Hematopoietic multipotent progenitor cell treated with erythropoietin and hydrocortisone succinate and interleukin-3 and kit ligand, for 6 days (in vitro differentiated cells): ENCODE measurements around the gene RPS27A.
"Not testable (repeated sequence)": the region's sequence is repeated elsewhere in the genome, so short reads cannot be mapped to it uniquely, and the experiment has no call there.

ENCODE experiments used
- DNase-seq: peaks from one replicate; pipeline ENCODE4 v3.0.0-alpha.2; 2015

The RPS27A gene

DNA sequence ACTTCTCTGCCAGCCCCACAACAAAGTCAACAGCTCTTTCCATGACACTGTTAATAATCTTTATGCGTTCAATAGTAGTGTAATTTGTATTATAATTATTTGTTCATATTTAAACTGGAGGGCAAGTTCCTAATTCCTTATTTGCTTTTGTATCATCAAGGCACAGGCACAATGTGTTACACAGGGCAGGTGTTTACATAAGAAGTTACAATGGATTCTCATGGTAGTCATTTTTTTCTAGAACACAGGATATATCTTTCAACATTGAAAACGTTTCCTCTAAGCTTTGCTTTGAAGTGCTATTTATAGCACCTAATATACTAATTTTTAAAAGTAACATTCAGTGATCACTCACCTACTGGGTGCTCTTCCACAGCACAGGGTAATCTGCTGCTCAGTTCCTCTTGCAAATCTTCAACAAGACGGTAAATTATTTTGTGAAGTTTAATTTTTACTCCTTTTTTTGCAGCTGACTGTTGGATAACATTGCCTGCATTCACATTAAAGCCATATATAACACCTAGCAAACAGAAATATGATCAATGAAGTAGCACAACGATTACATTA, 7.3 kb downstream of the RPS27A start:
- no peak for DNase-seq

DNA sequence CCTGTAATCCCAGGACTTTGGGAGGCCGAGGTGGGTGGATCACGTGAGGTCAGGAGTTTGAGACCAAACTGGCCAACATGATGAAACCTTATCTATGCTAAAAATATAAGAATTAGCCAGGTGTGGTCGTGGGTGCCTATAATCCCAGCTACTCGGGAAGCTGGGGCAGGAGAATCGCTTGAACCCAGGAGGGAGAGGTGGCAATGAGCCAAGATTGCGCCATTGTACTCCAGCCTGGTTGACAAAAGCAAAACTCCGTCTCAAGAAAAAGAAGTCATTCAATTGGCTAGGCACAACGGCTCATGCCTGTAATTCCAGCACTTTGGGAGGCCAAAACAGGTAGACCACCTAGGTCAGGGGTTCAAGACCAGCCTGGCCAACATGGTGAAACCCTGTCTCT, 9.1 kb downstream of the RPS27A start:
- DNase-seq: not testable (repeated sequence)

DNA sequence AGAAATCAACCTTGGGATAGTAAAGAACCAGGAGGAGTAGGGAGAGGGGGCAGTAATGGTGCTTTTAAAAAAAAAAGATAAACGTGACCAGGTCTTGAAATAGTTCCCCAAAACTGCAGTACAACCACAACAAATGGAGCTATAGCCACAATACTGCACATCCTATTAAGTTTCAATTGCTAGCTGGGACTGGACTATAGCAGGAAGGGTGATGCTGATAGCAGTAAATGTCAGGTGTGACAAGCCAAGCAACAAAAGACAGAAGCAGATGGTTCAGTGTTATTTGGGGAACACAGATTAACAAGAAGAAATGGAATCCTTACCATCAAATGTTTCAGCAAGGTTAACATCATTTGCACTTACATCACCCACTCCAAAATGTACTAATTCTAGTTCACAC, 10.1 kb downstream of the RPS27A start:
- no peak for DNase-seq

DNA sequence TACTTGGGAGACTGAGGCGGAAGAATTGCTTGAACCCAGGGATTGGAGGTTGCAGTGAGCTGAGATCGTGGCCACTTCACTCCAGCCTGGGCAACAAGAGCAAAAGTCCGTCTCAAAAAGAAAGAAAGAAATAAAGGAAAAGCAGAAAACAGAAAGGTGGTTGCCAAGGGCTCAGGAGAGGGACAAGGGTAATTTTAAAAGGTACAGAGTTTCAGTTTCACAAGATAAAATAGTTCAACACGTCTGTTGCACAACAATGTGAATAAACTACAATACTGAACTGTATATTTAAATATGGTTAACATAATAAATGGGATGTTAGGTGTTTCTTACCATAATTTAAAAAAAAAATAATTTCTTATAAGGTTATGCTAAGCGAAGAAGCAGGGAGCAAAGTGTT, 12.9 kb downstream of the RPS27A start:
- no peak for DNase-seq

DNA sequence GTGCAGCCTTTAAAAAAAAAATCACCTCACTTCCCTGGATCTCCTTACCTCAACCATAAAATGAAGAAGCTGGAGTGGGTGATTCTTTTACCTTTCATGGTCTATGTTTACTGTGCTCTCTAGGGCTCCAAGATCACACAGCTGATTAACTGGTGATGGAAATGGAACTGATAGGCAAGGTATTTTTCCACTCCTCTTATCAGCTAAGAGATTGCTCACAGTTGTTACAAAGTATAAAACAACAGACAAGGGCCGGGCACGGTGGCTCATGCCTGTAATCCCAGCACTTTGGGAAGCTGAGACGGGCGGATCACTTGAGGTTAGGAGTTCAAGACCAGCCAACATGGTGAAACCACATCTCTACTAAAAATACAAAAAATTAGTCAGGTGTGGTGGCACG, 14.5 kb downstream of the RPS27A start:
- no peak for DNase-seq

DNA sequence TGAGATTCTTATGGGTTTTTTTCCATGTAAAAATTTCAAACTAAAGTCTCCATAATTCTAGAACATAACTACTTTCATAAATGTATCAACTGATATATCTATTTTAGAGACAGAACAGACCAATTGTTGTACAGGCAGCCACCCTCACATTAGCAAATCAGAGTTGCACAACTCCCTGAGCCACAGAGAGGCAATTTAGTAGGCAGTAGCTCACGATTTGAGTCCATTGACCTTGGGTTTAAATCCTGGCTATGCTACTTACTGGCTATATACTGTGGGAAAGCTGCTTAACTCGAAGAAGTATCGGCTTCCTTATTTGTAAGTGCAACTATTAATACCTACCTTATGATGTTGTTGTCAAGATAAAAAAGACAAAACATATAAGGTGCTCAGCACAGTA, 20.3 kb downstream of the RPS27A start:
- DNase-seq: no peak

DNA sequence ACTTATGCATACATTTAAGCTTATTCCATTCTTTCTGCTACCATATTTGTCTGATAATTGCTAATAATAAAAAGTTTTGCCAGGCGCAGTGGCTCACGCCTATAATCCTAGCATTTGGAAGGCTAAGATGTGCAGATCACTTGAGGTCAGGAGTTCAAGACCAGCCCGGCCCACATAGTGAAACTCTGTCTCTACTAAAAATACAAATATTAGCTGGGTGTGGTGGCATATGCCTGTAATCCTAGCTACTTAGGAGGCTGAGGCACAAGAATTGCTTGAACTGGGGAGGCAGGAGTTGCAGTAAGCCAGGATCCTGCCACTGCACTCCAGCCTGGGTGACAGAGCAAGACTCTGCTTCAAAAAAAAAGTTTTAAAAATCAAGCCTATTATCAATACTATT, 27.1 kb downstream of the RPS27A start:
- not testable (repeated sequence) for DNase-seq

DNA sequence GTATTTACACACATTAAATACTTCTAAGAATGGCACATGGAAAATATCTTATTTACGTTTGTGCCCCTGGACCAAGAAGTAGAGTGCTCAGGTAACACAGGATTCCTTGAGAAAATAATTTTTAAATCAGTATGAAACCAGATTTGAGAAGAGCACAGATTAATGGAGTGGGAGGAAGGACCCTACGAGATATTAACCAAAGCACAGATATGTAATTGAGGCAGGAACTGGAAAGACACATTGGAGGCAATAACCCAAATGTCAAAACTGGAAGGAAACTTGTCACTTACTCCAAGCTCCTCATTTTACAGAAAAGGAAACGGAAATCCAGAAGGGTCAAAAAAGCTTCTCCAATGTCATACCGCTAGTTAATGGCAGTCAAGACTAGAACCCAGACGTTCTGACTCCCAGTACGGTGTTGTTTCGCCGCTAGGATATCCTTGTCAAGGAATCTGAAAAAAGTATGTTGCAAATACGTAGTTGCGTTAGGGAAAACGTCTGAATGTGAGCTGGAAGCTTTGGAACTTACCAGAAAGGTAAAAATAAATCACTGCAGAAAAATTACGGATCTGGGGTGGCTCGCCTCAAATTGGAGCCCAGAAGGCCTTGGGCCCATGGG, 35.9 kb downstream of the RPS27A start:
- peak; percentile 29 for DNase-seq

DNA sequence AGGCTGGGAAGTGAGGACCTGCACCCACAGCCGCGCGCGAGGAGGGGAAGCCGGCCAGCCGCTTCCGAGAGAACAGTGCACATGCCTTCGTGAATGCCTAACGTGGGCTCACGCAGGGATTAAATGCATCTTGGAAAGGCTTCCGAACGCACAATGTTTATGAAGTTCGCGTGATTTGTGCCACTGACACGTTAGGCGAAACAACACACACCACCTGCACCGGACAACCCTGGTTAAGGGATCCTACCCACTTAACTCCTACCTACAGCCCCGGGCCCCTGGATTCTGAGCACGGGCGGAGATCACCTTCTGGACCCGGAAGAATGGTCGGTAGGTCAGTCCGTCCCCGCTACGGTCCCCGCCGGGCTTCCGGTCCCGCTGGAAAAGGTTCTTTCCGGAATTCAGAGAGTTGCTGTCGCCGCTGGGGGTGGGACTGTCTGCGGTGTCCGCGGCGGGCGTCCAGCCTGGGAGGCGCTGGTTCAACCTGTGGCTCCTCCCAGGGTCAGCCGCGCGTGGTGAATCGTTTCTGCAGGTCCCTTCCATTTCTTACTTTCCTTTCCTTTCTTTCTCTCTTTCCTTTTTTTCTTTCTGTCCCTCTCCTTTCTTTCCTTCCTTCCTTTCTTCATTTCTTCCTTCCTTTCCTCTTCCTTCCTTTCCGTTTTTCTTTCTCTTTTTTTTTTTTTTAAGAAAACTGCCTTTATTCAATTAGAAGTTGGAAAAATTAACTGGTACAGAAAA, 36.6 kb downstream of the RPS27A start, which contains the start of gene MTIF2:
Gene MTIF2 (minus strand): TSS at position 325 of the 738 bp plus-strand sequence. CDS start 5,373 bp downstream, outside the sequence.
- peak; percentile 97 for DNase-seq

DNA sequence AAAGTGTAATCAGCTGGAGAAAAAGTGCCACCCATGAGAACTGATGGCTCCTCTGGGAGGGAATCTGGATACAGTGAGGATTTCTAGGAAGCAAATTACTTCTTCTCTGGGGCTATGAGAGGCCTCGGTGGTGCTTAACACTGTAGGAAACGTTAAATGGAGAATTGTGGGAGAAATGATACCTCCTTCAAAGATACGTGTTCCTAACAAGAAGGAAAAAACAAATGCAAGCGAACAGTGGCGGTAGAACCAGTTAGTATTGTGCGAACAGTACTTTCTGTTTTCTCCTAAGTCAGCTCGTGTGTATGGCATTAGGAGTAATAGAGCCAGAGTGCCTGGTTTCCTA, 37.1 kb downstream of the RPS27A start:
- peak; percentile 45 for DNase-seq

DNA sequence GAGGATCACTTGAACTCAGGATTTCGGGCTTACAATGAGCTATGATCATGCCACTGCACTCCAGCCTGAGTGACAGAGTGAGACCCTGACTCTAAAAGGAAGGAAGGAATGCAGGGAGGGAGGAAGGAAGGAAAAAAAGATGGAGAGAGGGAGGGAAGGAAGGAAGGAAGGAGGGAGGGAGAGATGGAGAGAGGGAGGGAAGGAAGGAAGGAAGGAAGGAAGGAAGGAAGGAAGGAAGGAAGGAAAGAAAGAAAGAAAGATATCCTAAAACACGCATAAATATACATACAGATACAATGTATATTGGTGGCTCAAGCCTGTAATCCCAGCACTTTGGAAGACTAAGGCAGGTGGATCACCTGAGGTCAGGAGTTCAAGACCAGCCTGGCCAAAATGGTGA, 41.9 kb downstream of the RPS27A start:
- DNase-seq: not testable (repeated sequence)

DNA sequence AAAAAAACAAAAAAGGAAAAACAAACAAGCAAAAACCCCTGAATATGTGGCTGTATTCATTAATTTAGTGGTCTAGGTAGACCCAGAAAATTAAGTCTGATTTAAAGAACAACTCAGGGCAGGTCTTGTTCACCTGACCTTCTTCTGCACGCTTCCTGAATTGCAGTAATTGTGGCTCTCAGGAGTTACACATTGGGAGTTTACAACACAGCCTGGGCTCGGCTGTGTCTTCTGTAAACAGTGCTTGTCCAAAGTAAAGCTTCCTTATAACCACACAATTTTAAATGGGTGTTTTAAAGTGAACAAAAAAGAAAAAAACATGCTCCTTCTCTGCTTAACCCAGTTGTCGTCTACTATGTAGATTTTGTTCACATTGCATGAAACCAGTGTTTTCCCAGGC, 44.8 kb downstream of the RPS27A start:
- no peak for DNase-seq

DNA sequence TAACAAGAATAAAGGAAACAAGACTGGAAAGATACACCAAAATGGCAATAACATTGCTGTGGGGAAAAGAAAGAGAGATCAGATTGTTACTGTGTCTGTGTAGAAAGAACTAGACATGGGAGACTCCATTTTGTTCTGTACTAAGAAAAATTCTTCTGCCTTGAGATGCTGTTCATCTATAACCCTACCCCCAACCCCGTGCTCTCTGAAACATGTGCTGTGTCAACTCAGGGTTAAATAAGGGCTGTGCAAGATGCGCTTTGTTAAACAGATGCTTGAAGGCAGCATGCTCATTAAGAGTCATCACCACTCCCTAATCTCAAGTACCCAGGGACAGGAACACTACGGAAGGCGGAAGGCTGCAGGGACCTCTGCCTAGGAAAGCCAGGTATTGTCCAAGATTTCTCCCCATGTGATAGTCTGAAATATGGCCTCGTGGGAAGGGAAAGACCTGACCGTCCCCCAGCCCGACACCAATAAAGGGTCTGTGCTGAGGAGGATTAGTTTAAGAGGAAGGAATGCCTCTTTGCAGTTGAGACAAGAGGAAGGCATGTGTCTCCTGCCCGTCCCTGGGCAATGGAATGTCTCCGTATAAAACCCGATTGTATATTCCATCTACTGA, 46.8 kb downstream of the RPS27A start:
- DNase-seq: not testable (repeated sequence)

DNA sequence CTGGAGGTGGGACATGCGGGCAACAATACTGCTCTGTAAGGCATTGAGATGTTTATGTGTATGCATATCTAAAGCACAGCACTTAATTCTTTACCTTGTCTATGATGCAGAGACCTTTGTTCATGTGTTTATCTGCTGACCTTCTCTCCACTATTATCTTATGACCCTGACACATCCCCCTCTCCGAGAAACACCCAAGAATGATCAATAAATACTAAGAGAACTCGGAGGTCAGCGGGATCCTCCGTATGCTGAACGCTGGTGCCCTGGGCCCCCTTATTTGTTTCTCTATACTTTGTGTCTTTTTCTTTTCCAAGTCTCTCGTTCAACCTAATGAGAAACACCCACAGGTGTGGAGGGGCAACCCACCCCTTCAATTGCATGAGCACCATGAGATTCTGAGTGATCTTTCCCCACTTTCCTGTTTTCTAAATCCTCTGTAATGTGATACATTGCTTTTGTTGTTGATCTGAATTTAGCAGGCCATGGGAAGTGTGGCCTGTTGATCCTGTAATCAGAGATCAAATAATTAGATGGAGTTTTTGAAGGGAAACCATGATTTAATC, 47.5 kb downstream of the RPS27A start:
- DNase-seq: not testable (repeated sequence)

DNA sequence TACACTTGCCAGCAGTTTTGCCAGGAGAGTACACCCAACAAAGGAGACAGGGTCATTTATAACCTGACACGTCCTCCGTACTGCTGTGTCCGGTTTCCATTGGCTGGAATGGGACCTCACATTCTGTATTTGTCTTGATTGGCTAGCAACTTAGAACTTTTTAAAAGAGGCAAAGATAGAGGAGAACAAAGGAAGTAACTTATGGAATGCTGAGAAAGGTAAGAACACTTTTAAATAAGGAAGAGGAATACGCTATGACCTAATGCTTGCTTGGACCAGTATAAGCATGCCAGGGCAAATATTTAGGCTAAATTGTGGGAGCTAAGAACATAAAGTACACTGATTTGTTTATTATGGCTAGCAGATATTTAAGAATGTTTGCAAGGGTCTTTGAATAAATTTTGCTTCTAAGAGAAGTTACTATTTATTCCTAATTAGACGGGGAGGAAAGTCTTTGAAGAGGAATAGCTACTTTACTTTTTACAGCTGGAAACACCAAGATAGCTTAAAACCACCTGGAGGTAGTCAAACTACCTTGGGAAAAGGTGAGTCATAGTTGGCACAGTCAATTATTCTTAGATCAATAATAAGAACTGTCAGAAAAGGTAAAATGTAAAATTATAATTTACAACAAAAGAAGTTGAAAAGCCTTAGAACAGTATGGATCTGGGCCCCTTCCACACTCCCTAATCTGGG, 48.5 kb downstream of the RPS27A start:
- not testable (repeated sequence) for DNase-seq

DNA sequence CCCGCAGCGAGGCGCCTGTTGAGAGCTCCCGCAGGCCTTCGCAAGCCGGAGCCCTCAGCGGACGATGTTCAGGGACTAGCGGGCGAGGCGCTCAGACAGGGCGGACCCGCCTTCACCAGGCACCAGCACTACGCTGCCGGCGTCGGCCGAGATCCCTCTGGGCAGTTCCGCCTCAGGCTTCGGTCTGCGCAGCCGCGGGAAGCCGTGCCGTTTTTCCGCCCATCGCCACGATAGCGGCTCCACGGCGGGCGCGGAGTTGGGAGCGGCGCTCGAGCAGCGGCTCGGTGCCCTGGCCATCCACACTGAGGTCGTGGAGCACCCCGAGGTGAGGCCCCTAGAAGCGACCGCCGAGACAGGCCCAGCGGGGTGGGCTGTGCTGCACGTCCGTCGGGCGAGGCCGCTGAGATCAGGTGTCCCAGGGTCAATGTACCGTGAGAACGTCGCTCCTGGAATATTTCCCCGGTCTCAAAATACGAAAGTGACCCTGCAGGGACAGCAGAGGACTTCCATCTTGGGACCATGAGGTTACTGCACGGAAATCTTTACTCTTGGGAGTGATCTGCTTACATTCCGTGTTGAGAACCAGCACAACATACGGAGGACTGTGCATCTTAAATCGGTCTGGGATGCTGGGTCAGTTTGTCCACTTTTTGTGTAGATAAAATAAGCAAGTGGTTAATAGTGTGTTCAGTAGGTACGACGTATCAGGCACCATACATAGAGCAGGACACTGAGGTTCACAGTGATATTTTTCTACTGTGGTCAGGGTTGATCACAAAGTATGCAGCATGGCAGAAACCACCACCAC, 49.8 kb downstream of the RPS27A start:
- DNase-seq: peak; percentile 96

DNA sequence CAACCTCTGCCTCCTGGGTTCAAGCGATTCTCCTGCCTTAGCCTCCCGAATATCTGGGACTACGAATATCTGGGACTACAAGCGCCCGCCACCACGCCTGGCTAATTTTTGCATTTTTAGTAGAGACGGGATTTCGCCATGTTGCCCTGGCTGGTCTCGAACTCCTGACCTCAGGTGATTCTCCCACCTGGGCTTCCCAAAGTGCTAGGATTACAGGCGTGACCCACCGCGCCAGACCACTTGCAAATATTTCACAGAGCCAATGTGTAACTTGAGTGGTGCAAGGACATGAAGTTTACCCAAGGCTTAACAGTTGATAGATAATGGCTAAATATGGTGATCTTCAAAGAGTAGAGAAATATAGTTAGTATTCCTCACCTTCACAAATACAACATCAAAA, 50.6 kb downstream of the RPS27A start:
- no peak for DNase-seq
